Nephron (organoid): ENCODE results near the gene HSDL2.

Experiments
- H3K27ac Mint-ChIP-seq, 3 experiments: 2 replicates each; pipeline ENCODE4 v1.8.0; 2020; ENCODE audit warnings: mixed read lengths in 3 of 3, mild to moderate bottlenecking in 2 of 3, moderate library complexity in 1 of 3
- H3K27me3 Mint-ChIP-seq: 2 replicates; pipeline ENCODE4 v1.8.0; 2021; ENCODE audit warnings: low read depth, mild to moderate bottlenecking, moderate library complexity, mixed read lengths
- H3K36me3 Mint-ChIP-seq: 2 replicates; pipeline ENCODE4 v1.8.0; 2020; ENCODE audit warnings: low read depth, mixed read lengths
- H3K4me1 Mint-ChIP-seq: 2 replicates; pipeline ENCODE4 v1.8.0; 2020; ENCODE audit warnings: mixed read lengths
- H3K4me3 Mint-ChIP-seq, 3 experiments: 2 replicates each; pipeline ENCODE4 v1.8.0; 2020; ENCODE audit warnings: mild to moderate bottlenecking in 3 of 3, mixed read lengths in 3 of 3, moderate library complexity in 2 of 3
- H3K9me3 Mint-ChIP-seq: 2 replicates; pipeline ENCODE4 v1.8.0; 2020; ENCODE audit warnings: mixed read lengths
- TF ChIP-seq, protein P1 (sequence below), 3 experiments: fragments of 200-600 bp; sonication (generic); IDR thresholded peaks; one replicate each; pipeline ENCODE4 v1.5.0; 2021; ENCODE audit warnings: antibody characterized with exemption in 3 of 3; ENCODE audit not compliant: unreplicated experiment in 3 of 3

The HSDL2 gene

DNA sequence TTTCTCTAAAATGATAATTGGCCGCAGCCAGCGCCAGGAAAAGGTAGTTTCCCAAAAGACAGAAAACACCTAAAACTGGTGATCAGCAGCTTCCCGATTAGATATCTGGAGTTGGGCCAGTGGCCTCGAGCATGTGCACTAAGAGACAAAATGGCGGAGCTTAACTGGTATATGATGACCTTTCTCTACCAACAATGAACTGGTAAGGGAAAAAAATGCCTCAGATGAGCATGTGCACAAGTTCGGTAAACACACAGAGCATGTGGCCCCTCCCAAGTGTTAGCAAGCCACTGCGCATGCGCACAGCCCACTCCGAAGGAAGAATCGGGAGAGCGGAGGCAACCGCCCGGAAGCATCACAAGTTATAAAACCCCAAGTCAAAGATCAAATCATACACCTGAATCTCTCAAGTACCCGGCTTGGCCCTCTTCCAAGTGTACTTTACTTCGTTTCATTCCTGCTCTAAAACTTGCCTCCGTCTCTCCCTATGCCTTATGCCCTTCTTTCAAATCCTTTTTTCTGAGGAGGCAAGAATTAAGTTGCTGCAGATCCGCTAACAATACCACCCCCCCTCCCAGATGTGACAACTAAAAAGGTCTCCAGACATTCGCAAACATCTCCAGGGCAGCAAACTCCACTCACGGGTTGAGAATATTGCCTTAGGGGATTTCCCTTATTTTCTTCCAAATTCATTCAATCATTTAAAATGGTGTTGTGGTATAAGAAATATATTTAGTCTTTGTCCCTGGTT is 31.5 kb upstream of the HSDL2 start:
- peaks cover 4% of the 10 kb centered on the region for H3K27me3 Mint-ChIP-seq
- H3K9me3 Mint-ChIP-seq = no peaks in the 10 kb centered on the region
- H3K36me3 Mint-ChIP-seq = no peaks in the 10 kb centered on the region
- H3K27ac Mint-ChIP-seq = peak overlapping the region in 2 of 3 experiments; percentile 6 to 10
- H3K4me1 Mint-ChIP-seq = no peaks in the 10 kb centered on the region
- H3K4me3 Mint-ChIP-seq = peak overlapping the region; percentile 55 to 69 (median 60)
- TF ChIP-seq, protein P1, sequence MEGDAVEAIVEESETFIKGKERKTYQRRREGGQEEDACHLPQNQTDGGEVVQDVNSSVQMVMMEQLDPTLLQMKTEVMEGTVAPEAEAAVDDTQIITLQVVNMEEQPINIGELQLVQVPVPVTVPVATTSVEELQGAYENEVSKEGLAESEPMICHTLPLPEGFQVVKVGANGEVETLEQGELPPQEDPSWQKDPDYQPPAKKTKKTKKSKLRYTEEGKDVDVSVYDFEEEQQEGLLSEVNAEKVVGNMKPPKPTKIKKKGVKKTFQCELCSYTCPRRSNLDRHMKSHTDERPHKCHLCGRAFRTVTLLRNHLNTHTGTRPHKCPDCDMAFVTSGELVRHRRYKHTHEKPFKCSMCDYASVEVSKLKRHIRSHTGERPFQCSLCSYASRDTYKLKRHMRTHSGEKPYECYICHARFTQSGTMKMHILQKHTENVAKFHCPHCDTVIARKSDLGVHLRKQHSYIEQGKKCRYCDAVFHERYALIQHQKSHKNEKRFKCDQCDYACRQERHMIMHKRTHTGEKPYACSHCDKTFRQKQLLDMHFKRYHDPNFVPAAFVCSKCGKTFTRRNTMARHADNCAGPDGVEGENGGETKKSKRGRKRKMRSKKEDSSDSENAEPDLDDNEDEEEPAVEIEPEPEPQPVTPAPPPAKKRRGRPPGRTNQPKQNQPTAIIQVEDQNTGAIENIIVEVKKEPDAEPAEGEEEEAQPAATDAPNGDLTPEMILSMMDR (IDR thresholded peaks at IDR 0.05; ENCODE audit: unreplicated experiment in 3 of 3) = no peak

DNA sequence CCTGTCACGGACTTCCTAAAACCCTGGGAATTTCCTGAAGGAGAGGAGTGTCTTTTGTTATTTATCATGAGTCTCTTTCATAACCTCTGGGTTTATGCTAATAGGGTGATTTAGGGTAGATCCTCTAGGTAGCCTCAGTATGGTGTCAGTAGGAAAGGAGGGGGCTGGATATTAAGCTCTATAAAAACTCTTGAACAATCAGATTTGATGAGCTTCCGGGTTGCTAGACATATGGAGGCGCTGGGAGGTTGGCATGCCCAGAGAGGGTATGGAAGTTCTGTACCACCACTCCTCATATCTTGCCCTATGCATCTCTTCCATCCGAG is 30.9 kb upstream of the HSDL2 start:
- Mint-ChIP-seq H3K36me3 (no peaks in the 10 kb centered on the region), H3K9me3 (no peaks in the 10 kb centered on the region), H3K27me3 (peaks cover 4% of the 10 kb centered on the region), H3K4me3 (peak overlapping the region in 2 of 3 experiments; percentile 31 to 69), H3K4me1 (peaks cover 3% of the 10 kb centered on the region), H3K27ac (no peak overlapping the region)
- TF ChIP-seq, protein P1 (IDR thresholded peaks at IDR 0.05; ENCODE audit: unreplicated experiment in 3 of 3) = no peak

DNA sequence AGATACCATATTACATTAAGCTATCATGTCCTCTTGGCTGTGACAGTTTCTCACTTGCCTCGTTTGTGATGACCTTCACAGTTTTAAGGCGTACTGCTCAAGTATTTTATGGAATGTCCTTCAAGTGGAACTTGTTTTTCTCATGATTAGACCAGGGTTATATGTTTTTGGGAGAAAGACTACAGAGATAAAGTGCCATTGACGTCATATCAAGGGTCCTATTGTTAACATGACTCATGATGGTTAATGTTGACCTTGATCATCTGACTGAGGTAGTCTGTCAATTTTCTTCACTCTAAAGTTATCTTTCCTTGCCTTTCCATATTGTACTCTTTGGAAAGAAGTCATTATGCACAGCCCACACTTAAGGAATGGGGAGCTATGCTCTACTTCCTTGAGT is 28.7 kb upstream of the HSDL2 start:
- Mint-ChIP-seq H3K36me3 (no peaks in the 10 kb centered on the region), H3K27me3 (peaks cover 4% of the 10 kb centered on the region), H3K27ac (no peak overlapping the region), H3K9me3 (no peaks in the 10 kb centered on the region), H3K4me1 (peaks cover 16% of the 10 kb centered on the region), H3K4me3 (no peak overlapping the region)
- TF ChIP-seq, protein P1 (IDR thresholded peaks at IDR 0.05; ENCODE audit: unreplicated experiment in 3 of 3) = no peak

DNA sequence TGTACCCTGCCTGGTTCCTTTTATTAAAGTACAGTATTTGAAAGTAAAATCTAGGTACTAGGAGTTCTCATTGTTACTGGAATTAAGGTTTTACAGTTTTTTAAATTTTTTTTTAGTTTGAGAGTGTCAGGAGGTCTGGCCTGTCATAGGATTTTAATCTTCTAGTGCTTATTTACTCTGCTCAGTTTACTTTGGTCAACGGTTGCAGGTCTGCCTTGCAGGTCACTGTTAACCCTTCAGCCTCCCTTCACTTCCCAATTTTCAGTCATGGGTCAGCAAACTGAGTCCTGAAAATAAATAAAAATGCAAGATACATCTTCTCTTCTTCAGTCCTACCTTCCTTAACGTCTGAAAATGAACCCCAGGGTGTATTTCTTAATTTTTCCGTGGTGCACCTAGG is 27.7 kb upstream of the HSDL2 start:
- Mint-ChIP-seq H3K36me3 (no peaks in the 10 kb centered on the region), H3K27ac (no peak overlapping the region), H3K4me1 (peaks cover 16% of the 10 kb centered on the region), H3K4me3 (no peak overlapping the region), H3K9me3 (no peaks in the 10 kb centered on the region), H3K27me3 (peaks cover 4% of the 10 kb centered on the region)
- TF ChIP-seq, protein P1 (IDR thresholded peaks at IDR 0.05; ENCODE audit: unreplicated experiment in 3 of 3) = no peak

DNA sequence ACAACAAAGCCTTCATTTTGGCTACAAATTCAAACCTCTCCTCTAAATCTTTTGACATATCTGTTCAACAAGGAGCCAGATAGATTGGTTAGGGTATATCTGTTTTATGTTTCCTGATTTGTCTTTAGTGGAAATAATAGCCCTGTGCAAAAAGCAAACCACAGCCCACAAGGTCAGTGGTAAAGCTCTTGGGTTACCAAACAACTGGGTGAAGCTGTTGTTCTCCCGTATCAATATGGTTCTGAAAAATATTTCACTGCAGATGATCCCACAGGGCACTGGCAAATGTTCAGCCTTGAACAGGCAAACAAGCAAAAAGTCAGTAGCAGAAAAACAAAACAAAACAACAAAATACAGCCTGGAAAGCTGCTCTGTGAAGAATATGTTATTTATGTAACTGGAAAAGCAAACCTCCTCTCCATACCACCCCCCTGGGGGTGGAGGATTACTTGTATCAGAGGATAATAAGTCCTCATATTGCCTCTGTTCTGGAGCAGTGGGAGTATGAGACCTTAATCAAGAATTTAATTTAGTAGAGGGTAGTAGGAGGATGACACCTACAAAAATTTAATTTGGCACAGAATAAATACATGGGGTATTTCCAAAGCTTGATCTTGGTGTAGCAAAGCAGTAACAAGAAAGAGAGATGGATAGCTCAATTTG is 25.7 kb upstream of the HSDL2 start:
- H3K27me3 Mint-ChIP-seq = peaks cover 4% of the 10 kb centered on the region
- H3K4me1 Mint-ChIP-seq = peaks cover 16% of the 10 kb centered on the region
- peak overlapping the region; percentile 84 to 93 (median 85) for H3K27ac Mint-ChIP-seq
- TF ChIP-seq, protein P1 (IDR thresholded peaks at IDR 0.05; ENCODE audit: unreplicated experiment in 3 of 3) = no peak
- H3K4me3 Mint-ChIP-seq = no peak overlapping the region
- no peaks in the 10 kb centered on the region for H3K36me3 Mint-ChIP-seq
- H3K9me3 Mint-ChIP-seq = no peaks in the 10 kb centered on the region
